NOMO-1 treated with dmso at 0.1 percent for 144 hours (cell line): Measurements from ENCODE around the gene LRRC72.
"Not testable (repeated sequence)": the region's sequence is repeated elsewhere in the genome, so short reads cannot be mapped to it uniquely, and the experiment has no call there.

Source experiments
- DNase-seq: peaks from one replicate; lab custom pipeline; 2025; ENCODE audit not compliant: unreplicated experiment; lab: John Stamatoyannopoulos, UW

Gene LRRC72

DNA sequence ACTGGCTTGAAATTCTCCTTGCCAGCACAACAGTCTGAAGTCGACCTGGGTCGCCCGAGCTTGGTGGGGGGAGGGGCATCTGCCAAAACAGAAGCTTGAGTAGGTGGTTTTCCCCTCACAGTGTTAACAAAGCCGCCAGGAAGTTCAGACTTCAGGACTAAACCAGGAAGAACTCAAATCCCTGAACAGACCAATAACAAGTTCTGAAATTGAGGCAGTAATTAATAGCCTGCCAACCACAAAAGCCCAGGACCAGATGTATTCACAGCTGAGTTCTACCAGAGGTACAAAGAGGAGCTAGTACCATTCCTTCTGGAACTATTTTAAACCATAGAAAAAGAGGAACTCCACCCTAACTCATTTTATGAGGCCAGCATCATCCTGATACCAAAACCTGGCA, 45.3 kb downstream of the LRRC72 start:
- no peak for DNase-seq

DNA sequence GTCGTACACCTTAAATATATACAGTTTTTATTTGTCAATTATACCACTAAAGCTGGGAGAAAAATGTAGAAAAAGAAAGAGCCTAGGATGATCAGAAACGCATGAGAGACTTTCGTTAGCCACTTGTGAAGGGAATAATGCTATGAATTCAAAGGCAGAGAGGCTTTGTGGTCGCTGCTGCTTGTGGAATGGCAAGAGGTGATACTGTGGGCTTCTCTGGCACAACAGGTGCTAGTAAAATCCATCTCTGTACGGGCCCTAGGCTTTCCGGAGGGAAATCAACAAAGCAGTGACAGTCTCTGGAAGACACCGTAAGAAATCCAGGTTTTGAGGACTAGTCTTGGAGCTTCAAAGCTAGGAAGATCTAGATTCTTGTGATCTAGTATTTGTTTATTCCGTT, 52.6 kb downstream of the LRRC72 start:
- no peak for DNase-seq

DNA sequence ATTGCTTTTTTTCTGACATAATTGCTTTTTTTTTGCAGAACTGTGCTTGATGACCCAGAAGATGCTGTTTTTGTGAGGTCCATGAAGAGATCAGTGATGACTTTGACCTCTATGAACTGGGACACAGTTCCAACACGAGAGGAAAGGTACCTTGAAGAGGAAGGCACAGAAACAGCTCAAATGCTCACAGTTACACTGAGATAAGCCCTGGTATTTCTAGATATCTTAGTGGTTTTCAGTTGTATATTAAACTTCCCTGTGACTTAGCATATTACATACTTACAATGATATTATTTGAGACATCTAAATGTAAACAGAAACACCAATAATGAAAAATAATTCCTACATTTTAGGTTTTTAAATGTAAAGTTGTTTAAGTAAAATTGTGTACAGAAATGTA, 54.7 kb downstream of the LRRC72 start:
- no peak for DNase-seq

DNA sequence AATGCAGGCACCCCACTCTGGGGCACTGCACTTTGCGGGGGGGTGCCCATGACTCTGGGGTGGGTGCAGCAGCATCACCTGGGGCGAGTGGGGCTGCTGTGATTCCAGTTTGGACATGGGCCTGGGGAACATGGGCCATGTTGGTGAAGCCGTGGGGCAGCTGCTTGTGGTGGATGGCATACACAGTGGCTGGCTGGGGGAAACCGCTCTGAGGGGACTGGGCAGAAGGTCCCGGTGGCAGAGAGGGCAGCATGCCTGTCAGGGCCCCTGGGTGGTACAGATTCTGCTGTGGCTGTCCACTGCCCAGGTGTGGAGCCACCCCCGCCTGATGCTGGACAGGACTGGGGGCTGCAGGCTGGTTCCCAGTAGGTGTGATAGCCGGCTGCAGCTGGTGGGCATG, 57.2 kb downstream of the LRRC72 start:
- no peak for DNase-seq

DNA sequence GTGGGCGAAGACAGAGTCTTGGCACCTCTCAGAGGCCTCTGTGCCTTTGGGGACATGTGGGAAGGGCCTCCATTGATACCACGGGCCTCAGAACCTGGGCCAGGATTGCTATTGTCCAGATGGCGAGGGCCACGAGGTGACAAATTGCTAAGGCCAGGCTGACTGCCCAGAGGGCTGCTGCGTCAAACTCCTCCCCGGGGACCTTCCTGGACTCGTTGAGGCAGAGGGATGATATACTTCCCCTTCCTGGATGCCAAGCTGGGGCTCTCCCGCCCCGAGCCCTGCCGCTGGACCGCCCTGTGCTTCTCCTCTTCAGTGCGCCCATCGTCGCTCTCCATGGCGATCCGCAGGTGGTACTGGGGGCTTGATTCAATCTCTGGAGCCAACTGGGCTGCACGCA, 58.9 kb downstream of the LRRC72 start:
- no peak for DNase-seq

DNA sequence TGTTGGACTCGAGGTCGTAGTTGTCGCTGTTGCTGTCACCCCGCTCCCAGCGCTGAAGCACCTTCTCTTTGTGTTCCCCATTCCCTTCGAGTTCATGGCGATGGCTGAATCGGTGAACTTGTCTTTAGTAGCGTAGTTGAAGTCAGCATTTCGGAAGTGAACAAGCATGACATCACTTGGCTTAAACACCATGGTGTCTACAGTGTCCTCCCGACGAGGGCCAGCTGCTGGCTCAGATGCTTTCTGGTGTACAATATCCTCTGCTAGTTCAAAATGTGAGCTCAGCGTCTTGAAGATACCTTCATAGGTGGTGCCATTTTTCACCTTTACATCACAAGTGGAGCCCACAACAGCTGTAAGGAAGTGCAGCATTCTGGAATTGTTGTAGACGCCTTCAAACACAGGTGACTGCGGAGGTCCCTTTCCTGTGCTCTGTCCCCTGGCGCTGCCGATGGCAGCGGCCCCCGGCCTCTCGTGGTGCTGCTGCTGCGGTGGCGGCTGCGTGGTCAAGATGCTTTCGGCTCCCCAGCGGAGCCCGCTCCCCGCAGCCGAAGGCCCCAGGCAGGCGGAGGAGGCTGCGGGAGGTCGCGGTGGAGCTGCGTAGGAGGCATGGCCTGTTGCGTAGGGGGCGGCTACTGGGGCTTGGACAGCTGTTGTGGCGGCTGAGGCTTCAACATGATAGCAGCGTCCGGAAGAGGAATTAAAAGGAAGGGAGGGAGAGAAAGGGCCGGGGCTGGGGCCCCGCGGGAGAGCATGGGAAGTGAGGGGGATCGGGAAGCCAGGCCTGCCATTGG, 59.7 kb downstream of the LRRC72 start:
- DNase-seq: no peak

DNA sequence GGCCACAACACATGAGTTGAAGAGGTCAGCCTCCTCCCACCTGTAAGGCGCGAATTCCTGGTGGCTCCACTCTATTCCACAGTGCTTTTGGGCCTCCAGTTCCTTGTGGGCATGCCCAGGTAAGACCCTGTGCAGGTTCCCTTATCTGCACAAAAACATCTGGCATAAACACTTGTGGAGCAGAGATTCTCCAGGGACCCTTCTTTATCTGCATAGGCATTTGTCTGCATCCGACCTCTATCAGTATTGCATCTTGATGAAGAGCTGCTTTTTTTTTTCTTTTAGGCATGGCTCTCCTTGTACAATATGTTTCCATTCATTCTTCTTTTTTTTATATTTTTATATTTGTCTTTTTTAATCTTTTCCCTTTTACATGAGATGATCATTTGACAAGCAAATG, 60.5 kb downstream of the LRRC72 start:
- no peak for DNase-seq

DNA sequence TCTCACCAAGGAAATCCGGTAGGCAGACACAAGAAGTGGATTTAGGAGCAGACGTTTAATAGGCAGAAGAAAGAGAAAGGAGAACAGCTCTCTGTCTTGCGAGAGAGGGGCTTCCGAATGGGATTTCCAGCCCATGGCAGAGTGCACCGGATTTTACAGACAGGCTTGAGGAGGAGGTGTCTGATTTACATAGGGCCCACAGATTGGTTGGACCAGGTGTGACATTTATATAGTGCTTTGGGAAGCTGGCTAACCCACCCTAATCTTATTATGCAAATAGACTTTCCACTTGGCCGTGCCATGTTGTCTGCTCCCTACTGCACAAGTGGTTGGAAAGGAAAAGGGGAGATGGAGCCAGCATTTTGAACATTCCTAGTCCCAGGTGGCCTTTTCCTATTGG, 61.2 kb downstream of the LRRC72 start:
- DNase-seq: no peak

DNA sequence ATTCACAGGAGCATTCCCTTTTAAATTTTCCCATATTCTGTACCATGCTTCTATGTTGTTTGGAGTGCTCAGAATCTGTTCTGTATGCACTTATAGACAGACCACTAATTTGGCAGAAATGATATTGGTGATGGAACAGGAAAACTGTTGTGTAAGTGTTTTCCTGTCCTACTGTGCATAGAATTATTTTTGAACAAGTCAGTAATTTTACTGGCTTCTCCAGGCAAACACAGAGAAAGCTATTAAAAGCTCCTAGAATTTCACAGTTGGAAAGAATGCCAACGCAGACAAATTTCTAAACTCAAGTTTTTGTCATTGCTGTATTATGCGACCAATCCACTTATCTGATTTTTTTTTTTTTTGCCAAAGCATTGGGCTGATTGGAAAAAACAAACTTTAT, 63.3 kb downstream of the LRRC72 start:
- DNase-seq: no peak

DNA sequence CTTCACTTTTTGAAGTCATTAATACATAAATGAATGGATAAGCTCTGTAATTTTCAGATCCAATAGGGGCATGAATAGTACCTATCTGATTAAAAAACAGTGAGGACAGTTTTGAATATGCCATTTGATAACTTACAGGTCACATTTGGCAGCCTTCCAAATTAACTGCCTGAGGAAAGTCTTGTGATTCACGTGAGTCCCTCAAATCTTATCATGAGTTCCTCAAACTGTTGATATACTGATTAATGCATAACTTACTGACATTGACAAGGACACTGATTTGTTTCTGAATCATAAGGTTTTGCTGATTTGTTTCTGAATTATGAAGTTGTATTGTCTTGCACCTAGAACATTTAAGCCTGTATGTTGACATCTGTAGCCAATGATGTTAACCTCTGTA, 63.8 kb downstream of the LRRC72 start:
- DNase-seq: no peak

DNA sequence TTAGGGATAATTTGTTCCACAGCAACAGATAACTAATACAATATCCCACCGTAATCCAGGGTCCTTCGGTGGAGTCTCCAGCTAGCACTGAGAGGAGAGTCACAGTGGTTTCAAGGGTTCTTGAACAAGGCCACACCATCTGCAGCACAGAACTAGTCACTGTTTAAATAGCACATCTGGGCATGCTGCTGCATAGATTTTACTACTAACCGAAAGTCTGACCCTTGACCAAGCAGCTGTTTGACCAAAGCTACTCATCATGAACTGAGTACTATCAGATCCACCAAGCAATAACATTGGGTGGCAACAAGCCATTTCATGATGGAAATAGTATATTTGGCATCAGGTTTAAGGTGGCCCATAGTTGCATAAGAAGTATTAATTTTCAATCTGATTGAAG, 65.8 kb downstream of the LRRC72 start:
- DNase-seq: no peak

DNA sequence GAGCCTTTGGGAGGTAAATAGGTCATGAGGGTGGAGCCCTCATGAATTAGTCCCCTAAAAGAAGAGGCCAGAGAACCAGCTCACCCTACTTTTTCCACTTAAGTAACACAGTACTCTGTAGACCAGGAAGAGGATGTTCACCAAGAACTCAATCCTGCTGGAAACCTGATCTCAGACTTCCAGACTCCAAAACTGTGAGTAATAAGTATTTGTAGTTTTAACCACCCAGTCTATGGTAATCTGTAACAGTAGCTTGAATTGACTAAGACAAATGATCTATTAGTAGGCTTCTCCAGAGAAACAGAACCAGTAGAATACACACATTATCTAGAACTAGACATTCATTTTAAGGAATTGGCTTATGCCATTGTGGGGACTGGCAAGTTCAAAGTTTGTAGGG, 67.4 kb downstream of the LRRC72 start:
- no peak for DNase-seq

DNA sequence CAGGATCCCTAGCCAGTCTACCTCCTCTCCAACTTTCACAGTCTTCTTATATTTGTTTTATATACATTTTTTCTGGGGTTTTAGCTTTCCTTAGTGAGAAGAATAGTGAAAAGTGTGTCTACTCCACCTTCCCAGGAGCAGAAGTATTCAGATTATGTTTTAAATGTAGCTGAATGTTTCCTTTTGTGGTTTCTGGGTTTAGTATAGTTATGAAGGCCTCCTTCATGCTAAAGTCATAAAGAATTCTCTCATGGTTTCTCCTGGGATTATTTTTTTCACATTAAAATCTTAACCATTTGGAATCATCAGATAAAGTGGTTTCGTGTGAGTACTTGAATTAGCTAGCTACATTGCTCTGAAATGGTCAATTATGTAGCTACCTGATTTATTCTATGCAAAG, 68.1 kb downstream of the LRRC72 start:
- no peak for DNase-seq

DNA sequence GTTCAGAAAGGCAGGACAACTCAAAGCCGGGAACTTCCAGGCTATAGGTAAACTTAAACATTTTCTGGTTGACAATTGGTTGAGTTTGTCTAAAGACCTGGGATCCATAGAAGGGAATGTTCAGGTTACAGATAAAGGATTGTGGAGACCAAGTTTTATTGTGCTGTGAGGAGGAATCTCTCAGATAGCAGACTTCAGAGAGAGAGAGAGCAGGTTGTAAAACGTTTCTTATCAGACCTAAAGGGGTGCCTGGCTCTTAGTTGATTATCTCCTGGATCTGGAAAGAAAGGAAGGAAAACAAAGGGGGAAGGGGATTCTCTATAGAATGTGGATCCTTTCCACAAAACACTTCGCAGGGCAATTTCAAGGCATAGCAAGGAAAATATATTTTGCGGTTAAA, 69.0 kb downstream of the LRRC72 start:
- not testable (repeated sequence) for DNase-seq

DNA sequence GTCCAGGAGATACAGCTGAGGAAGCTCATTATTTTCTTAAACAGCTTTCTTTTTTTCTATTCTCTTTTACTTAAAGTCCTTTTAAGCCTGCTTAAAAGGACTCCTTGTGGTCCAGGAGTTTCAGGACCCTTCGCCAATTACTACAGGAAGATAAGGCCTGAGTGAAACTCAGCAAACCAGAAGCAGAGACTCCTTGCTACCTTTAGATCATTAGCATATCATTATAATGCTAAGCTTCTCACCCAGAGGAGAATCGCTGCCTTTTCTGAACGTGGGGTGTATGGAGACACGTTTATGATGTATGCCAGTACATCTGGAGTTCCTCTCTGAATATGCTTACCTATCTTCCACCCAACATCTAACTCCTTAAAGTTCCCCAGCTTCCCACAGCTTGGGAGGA, 71.4 kb downstream of the LRRC72 start:
- DNase-seq: no peak

DNA sequence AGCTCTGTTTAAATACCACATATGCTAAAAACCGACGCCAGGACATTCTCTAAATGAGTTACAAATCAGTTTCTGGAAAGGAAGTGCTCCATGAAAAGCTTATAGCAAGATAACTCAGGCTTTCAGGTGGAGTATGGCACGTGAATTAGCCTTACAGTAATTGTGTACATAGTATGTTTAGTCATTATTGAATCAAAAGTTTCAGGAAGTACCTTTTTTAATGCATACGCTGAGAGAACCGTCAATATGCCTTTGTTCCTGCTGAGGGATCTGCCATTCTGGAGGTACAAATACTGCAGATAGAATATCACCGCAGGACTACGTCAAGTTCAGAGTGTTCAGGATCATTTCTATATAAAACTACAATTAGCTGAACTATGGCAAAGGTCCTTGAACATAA, 73.2 kb downstream of the LRRC72 start:
- DNase-seq: no peak

DNA sequence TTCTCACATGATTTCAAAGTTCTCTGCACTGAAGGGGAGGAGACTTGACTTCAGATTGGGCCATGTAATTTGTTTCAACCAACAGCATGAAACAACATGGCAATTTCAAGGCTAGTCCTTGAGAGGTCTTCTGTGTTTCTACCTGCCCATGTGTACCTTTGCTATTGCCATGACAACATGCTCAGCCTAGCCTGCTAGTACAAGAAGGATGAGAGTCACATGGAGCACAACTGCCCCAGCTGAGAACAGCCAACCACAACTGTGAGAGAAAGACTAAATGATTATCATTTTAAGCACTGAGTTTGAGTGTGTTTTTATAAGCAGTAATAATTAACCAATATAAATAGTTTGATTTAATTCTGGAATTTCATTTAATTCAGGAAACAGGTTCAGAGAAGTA, 77.0 kb downstream of the LRRC72 start:
- no peak for DNase-seq

DNA sequence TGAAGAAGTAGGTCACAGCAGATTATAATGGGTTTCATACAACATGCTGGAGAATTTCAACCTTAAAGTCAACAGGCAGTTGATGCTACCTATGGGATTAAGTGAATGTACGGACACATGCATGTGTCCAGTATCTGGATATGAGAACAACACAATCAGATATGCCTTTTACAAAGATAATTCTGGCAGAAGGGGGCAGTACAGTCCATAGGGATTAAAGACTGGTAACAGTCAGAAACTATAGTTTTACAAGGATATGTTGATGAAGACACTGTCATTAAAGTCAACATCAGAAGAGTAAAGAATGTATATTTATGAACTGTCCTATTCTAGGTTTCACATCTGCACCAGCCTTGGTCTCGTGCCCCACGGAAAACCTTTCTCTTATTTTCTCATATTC, 77.4 kb downstream of the LRRC72 start:
- DNase-seq: no peak

DNA sequence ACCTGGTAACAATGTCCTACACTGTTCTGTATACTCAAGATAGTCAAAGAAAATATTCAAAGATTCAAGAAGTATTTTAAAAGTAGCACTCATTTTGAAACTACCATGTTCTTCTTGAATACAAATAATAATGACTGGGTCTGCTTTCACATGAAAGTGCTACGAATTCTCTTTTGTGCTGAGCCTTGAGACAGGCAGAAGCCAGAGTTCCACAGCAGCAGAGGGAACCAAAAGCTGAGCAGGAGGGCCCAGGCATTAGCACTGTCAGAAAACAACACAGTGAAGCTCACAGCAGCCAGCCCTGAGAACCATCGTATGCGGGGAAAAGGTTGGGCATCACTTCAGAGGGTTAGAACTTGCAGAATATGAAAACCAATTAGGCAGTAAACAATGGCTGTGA, 80.1 kb downstream of the LRRC72 start:
- DNase-seq: no peak

DNA sequence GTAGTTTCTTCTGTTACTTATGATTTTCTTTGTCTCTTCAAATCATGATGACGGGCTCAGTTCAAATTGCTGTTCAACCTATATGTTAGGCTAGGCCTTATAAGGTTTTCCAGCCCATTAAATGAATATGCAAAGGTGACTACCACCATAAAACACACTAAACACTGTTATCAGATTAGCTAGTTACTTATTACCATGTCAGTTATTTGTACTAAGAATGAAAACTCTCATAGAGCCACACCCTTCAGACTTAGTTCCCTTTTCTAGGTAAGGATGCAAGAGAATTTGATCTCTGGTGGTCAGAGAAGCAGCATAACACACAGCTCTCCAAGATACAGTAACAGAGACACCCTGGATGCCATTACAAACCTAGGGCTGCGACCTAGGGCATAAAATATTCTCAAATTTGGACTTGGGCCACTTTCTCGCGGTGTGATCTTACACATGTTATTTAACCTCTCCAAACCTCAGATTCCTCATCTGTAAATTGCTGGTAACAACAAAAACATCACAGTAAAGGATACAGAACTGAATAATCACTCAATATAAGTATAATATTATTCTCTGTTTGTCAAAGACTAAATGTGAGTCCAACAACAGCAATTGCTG, 83.3 kb downstream of the LRRC72 start:
- peak; percentile 57 for DNase-seq

DNA sequence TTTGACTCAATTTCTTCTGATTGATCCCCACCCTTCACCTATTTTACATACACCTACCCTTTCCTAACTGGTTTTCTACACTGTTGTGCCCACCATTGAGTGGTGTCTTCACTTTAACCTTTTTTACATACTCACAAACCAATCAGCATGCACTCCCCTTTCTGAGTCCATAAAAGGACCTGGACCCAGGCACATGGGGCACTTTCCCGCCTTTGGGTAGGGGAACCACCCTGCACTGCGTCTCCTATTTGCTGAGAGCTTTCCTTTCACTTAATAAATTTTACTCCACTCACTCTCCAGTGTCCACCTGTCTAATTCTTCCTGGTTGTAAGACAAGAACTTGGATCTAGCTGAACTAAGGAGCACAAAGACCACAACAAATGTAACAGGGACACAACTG, 85.1 kb downstream of the LRRC72 start:
- DNase-seq: no peak

DNA sequence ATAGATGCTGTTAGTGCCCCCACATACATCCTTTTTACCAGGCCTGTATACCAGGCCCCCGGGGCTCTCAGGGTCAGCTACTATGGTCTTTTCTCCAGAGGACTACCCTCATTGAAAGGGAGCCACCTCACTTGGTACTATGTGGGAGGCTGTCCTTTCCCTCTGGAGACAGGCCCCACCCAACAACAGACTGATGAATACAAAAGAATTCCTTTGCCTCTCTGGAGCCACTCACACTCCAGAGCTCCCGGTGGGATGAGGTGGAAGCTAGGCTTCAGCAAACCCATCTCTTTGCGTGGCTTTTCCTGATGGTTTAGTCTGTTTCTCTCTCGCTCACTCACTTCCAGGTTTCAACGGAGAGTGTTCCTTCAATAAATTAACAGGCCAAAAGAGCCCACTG, 88.6 kb downstream of the LRRC72 start:
- DNase-seq: no peak

DNA sequence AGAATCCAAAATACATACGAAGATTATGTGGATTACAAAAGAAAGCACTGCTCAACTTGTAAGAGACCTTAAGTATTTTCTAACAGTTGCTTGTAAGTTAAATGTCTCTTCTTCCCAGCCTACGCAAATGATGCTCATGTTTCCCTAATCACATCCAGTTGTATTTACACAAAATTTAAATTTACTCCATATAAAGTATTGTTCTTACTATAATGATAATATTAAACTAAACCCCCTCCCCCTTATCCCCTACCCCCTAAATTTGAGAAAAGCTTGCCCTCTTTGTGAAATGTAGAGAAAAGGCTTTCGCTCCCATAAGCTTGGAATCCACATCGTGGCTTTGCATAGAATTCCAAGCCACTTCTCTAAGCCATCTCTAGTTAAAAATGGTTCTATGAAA, 89.5 kb downstream of the LRRC72 start:
- DNase-seq: no peak
